ENCODE results near the gene SLC9A9.
A peak's percentile ranks its signal among the peaks of the same experiment; 100 is the strongest.

DNA sequence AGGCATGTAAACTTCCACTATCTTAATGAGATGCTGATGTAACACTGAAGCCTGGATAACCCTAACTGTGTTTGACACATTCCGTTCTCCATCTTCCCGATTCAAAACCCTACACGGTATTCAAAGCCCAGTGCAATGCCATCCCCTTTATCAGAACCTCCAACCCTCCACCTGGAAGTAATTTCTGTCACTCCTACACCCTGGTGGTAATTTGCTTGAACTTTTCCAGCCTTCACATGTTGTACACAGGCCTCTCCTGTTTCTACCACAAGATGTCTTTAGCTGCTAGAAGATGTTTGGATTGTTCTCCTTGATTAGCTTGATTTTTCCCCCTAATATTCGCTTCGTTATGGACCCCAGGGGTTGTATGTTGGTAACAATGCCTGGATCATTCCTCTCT lies 519.8 kb downstream of the SLC9A9 start:
- TF ChIP-seq CTCF (optimal IDR thresholded peaks at IDR 0.05 in 1 of 3, IDR thresholded peaks at IDR 0.05 in 1 of 3, conservative IDR thresholded peaks at IDR 0.05 in 1 of 3; ENCODE audit: extremely low read depth in 1 of 3, insufficient read depth in 2 of 3, low read length in 3 of 3), result peak in 1 of 3 experiments; percentile 4
- TF ChIP-seq EZH2 (IDR thresholded peaks at IDR 0.05; ENCODE audit: low read length), result no peak

Measured in keratinocyte (primary cell).